Skeletal muscle satellite cell (primary cell): Measurements from ENCODE around the gene MUC2.
A peak's percentile ranks its signal among the peaks of the same experiment; 100 is the strongest.

ENCODE experiments used
- H3K27me3 ChIP-seq: 2 replicates; pipeline ENCODE4 v1.7.0; 2013; ENCODE audit warnings: low read length; ENCODE audit not compliant: control insufficient read depth, insufficient read depth
- H3K36me3 ChIP-seq: 2 replicates; pipeline ENCODE4 v1.7.0; 2013; ENCODE audit warnings: mild to moderate bottlenecking, control low read depth, low read length; ENCODE audit not compliant: insufficient read depth
- H3K4me1 ChIP-seq: 2 replicates; pipeline ENCODE4 v1.7.0; 2013; ENCODE audit warnings: low read length; ENCODE audit not compliant: control insufficient read depth, insufficient read depth
- H3K4me2 ChIP-seq: 2 replicates; pipeline ENCODE4 v1.7.0; 2013; ENCODE audit warnings: mild to moderate bottlenecking, low read length
- H3K4me3 ChIP-seq: 2 replicates; pipeline ENCODE4 v1.7.0; 2013; ENCODE audit warnings: low read length
- H3K9ac ChIP-seq: 2 replicates; pipeline ENCODE4 v1.7.0; 2013; ENCODE audit warnings: mild to moderate bottlenecking, low read depth, low read length, moderate library complexity
- H3K9me3 ChIP-seq: replicated peaks from 2 replicates; pipeline ENCODE4 v1.7.0; 2013; ENCODE audit warnings: mild to moderate bottlenecking, control low read depth, low read length

Gene MUC2

GRCh38 chr11:1055109-1055703 lies 19.5 kb upstream of the MUC2 start:
- no peak overlapping the region for H3K9ac ChIP-seq
- H3K4me2 ChIP-seq: no peak overlapping the region
- H3K4me3 ChIP-seq: no peak overlapping the region
- H3K27me3 ChIP-seq: peaks cover 14% of the 10 kb centered on the region
- no peaks in the 10 kb centered on the region for H3K9me3 ChIP-seq
- H3K36me3 ChIP-seq: no peaks in the 10 kb centered on the region
- peaks cover 6% of the 10 kb centered on the region for H3K4me1 ChIP-seq

- peaks cover 14% of the 10 kb centered on the region for H3K27me3 ChIP-seq
- H3K4me3 ChIP-seq: no peak overlapping the region
- no peaks in the 10 kb centered on the region for H3K36me3 ChIP-seq
- H3K9me3 ChIP-seq: no peaks in the 10 kb centered on the region
- H3K9ac ChIP-seq: no peak overlapping the region
- peaks cover 16% of the 10 kb centered on the region for H3K4me1 ChIP-seq
- H3K4me2 ChIP-seq: no peak overlapping the region
Measured at GRCh38 chr11:1055990-1056771, 18.5 kb upstream of the MUC2 start.

GRCh38 chr11:1057806-1058205 lies 16.9 kb upstream of the MUC2 start:
- Histone ChIP-seq H3K4me3 (no peak overlapping the region), H3K9me3 (peaks cover 5% of the 10 kb centered on the region), H3K27me3 (peaks cover 19% of the 10 kb centered on the region), H3K36me3 (no peaks in the 10 kb centered on the region), H3K4me1 (peaks cover 17% of the 10 kb centered on the region), H3K4me2 (no peak overlapping the region), H3K9ac (no peak overlapping the region)

GRCh38 chr11:1059759-1060158 lies 14.9 kb upstream of the MUC2 start:
- H3K27me3 ChIP-seq: peaks cover 24% of the 10 kb centered on the region
- no peaks in the 10 kb centered on the region for H3K36me3 ChIP-seq
- H3K4me2 ChIP-seq: no peak overlapping the region
- H3K9me3 ChIP-seq: peaks cover 5% of the 10 kb centered on the region
- peaks cover 11% of the 10 kb centered on the region for H3K4me1 ChIP-seq
- H3K9ac ChIP-seq: no peak overlapping the region
- no peak overlapping the region for H3K4me3 ChIP-seq

GRCh38 chr11:1060410-1060809 lies 14.3 kb upstream of the MUC2 start:
- Histone ChIP-seq H3K4me3 (peak overlapping the region; percentile 9), H3K9me3 (peaks cover 5% of the 10 kb centered on the region), H3K9ac (no peak overlapping the region), H3K27me3 (peaks cover 19% of the 10 kb centered on the region), H3K4me2 (peak overlapping the region; percentile 49), H3K4me1 (peaks cover 11% of the 10 kb centered on the region), H3K36me3 (no peaks in the 10 kb centered on the region)

GRCh38 chr11:1060852-1061616 lies 13.6 kb upstream of the MUC2 start:
- H3K9ac ChIP-seq: no peak overlapping the region
- H3K27me3 ChIP-seq: peaks cover 19% of the 10 kb centered on the region
- H3K9me3 ChIP-seq: peaks cover 5% of the 10 kb centered on the region
- peak overlapping the region; percentile 9 for H3K4me3 ChIP-seq
- H3K36me3 ChIP-seq: no peaks in the 10 kb centered on the region
- peaks cover 11% of the 10 kb centered on the region for H3K4me1 ChIP-seq
- H3K4me2 ChIP-seq: peak overlapping the region; percentile 49

- Histone ChIP-seq H3K9me3 (peaks cover 5% of the 10 kb centered on the region), H3K4me3 (no peak overlapping the region), H3K4me2 (no peak overlapping the region), H3K36me3 (no peaks in the 10 kb centered on the region), H3K4me1 (peaks cover 11% of the 10 kb centered on the region), H3K9ac (no peak overlapping the region), H3K27me3 (peaks cover 13% of the 10 kb centered on the region)
Measured at GRCh38 chr11:1062075-1062820, 12.4 kb upstream of the MUC2 start.

- Histone ChIP-seq H3K9me3 (peaks cover 5% of the 10 kb centered on the region), H3K9ac (no peak overlapping the region), H3K4me2 (no peak overlapping the region), H3K4me3 (no peak overlapping the region), H3K4me1 (peaks cover 11% of the 10 kb centered on the region), H3K36me3 (no peaks in the 10 kb centered on the region), H3K27me3 (peaks cover 18% of the 10 kb centered on the region)
Measured at GRCh38 chr11:1064167-1064566, 10.5 kb upstream of the MUC2 start.

- H3K36me3 ChIP-seq: no peaks in the 10 kb centered on the region
Measured at GRCh38 chr11:1067812-1068496, 6.7 kb upstream of the MUC2 start.

GRCh38 chr11:1069740-1070139 lies 4.9 kb upstream of the MUC2 start:
- peaks cover 5% of the 10 kb centered on the region for H3K27me3 ChIP-seq
- no peaks in the 10 kb centered on the region for H3K9me3 ChIP-seq
- H3K4me1 ChIP-seq: peaks cover 22% of the 10 kb centered on the region
- no peak overlapping the region for H3K4me3 ChIP-seq
- no peaks in the 10 kb centered on the region for H3K36me3 ChIP-seq
- no peak overlapping the region for H3K4me2 ChIP-seq
- H3K9ac ChIP-seq: no peak overlapping the region

More at GRCh38 chr11:1067812-1068496, 6.7 kb upstream of the MUC2 start:
- Histone ChIP-seq H3K4me3 (no peak overlapping the region), H3K9ac (no peak overlapping the region), H3K4me1 (peaks cover 11% of the 10 kb centered on the region), H3K9me3 (no peaks in the 10 kb centered on the region), H3K27me3 (peaks cover 11% of the 10 kb centered on the region), H3K4me2 (no peak overlapping the region)
